Stomach (tissue), 9 donors: ENCODE results near the gene PYGB. TPM values are rescaled to one million over a fixed set of nuclear protein-coding genes. Genes with fewer than 3 reads are reported as not detected.

Experiments
- DNase-seq, 2 donors: peaks; one replicate each; pipeline versions ENCODE4 v3.0.0 to v3.0.0-alpha.2; 2013 to 2019
- H3K27ac ChIP-seq, 5 donors: fragments of 200-600 bp in 4 of 5; sonication (generic) in 4 of 5; one replicate each; pipeline ENCODE4 v1.5.1; 2013 to 2019; ENCODE audit warnings: mild to moderate bottlenecking in 1 of 5, moderate library complexity in 1 of 5
- H3K27me3 ChIP-seq, 3 donors: fragments of 200-600 bp; sonication (generic); one replicate each; pipeline ENCODE4 v1.5.1; 2017 to 2019; ENCODE audit warnings: mixed run types in 1 of 3
- H3K36me3 ChIP-seq, 4 donors: fragments of 200-600 bp; sonication (generic); 1 replicate in 3 of 4; 2 replicates in 1 of 4; pipeline ENCODE4 v1.5.1; 2016 to 2019
- H3K4me1 ChIP-seq, 4 donors: fragments of 200-600 bp; sonication (generic); one replicate each; pipeline ENCODE4 v1.5.1; 2016 to 2019
- H3K4me3 ChIP-seq, 4 donors: fragments of 200-600 bp; sonication (generic) in 3 of 4; one replicate each; pipeline ENCODE4 v1.5.1; 2016 to 2019; ENCODE audit warnings: mild to moderate bottlenecking in 1 of 4
- H3K9me3 ChIP-seq, 4 donors: fragments of 200-600 bp; sonication (generic); one replicate each; pipeline ENCODE4 v1.5.1; 2016 to 2019
- EP300 ChIP-seq: sonication (generic); formaldehyde crosslinking; IDR thresholded peaks from one replicate; pipeline ENCODE4 v1.6.1; 2017; ENCODE audit warnings: antibody characterized with exemption
- POLR2A ChIP-seq, 4 donors: fragments of 450-650 bp; IDR thresholded peaks; one replicate each; pipeline ENCODE4 v1.6.1; 2016; ENCODE audit warnings: antibody characterized with exemption in 4 of 4, control low read depth in 2 of 4, mild to moderate bottlenecking in 1 of 4, moderate library complexity in 1 of 4
- POLR2AphosphoS5 ChIP-seq, 3 donors: sonication (generic); formaldehyde crosslinking; IDR thresholded peaks; one replicate each; pipeline ENCODE4 v1.6.1; 2016; ENCODE audit warnings: antibody characterized with exemption in 3 of 3
- WGBS, 5 donors: extraction: QIAGEN DNeasy Blood & Tissue Kit in 3 of 5; methylation state at CpG; one replicate each; pipeline versions ENCODE4 v1.1.5 to v1.1.7; 2013 to 2018; 5-methylcytosine and 5-hydroxymethylcytosine counted together
- intact Hi-C: fragments of 100-400 bp; cut with DNase I; formaldehyde crosslinking; loops from one replicate; pipeline ENCODE4 v1.15.1; 2023; ENCODE audit warnings: low total_unique reads
- polyA plus RNA-seq, 3 donors: library from polyadenylated mRNA; stranded (reverse); fragments of 200-250 nt; gene quantifications; one replicate each; pipeline ENCODE4 v1.2.3, GENCODE V29; 2013
- total RNA-seq, 5 donors: library from RNA; depleted of rRNA; stranded (reverse); fragments of >200 nt; gene quantifications; one replicate each; pipeline versions ENCODE4 v1.1.0 to v1.2.3, GENCODE V29; 2014 to 2016
- TF ChIP-seq, protein P1 (sequence below), 7 experiments: fragments of 450-650 bp in 4 of 7; fragments of 200-600 bp in 3 of 7; sonication (generic) in 3 of 7; IDR thresholded peaks; one replicate each; pipeline ENCODE4 v1.5.1; 2016 to 2019; ENCODE audit warnings: antibody characterized with exemption in 7 of 7, control low read depth in 2 of 7, mild to moderate bottlenecking in 1 of 7
- donor health status: healthy with polysubstance abuse.
- donor health status: Bipolar disorder and iron deficiency.
- donor health status: healthy.

The PYGB gene
- total and polyA plus RNA-seq, 8 donors = 23.1 to 116 (median 49.5) TPM

DNA sequence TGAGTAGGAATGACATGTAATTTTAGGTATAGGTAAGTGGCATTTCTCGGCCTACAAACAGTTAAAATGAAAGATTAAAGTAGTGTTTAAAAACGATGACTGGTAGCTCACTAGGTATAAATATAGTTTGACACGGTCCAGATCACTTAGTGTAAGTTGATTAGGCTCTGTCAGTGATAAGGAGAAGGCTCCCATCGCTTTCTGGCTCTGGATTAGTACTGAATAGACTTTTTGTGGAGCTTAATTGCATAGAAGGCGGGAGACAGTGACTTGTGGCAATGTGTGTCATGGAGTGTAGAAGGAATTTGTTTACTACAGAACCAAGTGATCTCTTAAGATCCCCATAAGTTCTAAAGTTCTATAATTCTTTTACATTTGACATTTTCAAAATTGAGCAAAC lies 6.7 kb downstream of the PYGB start:
- intact Hi-C loops = no loop called here
- H3K27me3 ChIP-seq = no peaks in the 10 kb centered on the region
- H3K4me1 ChIP-seq = peaks cover 32 to 89% (median 73%) of the 10 kb centered on the region in 4 donors
- DNase-seq = no peak
- no peaks in the 10 kb centered on the region for H3K9me3 ChIP-seq
- TF ChIP-seq POLR2A (IDR thresholded peaks at IDR 0.05) = no peak
- 41 to 63% (median 51%) methylated on average over 5 of the region's 5 CpGs for WGBS, 5 donors
- H3K36me3 ChIP-seq = peaks cover 6 to 12% (median 8%) of the 10 kb centered on the region in 4 donors
- peak overlapping the region; percentile 60 to 82 (median 77) for H3K27ac ChIP-seq
- H3K4me3 ChIP-seq = no peak overlapping the region

DNA sequence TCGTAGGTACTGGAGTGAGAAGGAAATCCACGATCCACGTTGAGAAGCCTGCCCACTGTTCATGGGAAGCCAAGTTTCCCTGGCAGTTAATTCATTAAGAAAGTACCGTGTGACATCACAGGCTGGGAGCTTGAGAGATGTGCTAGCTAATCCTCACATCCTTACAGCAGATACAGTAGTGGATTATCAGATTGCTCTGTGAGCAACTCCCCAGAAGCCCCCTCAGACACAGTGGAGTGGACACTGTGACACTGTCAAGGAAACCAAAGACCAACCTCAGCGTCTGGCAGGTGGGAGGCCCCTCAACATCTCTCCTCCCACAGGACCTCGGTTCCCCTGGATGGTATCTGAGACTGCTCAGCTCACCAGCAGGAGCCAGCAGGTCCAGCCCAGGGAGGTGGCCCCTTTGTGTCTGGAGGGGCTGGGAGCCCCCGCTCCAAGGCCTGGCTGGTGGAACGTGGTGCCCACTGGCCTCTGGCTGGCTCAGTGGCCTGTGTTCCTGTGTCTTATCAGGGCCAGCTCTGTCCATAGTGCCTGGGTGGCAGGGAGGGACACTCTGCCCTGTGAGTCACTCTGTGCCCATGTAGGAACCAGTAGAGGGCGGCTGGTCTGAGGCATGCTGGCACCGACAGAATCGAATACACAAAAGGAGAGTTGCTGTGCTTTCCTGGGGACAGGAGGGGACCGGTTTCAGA lies 7.2 kb downstream of the PYGB start:
- TF ChIP-seq POLR2A (IDR thresholded peaks at IDR 0.05) (no peak), POLR2AphosphoS5 (IDR thresholded peaks at IDR 0.05) (peak in 2 of 3 donors; percentile 76 to 85)
- TF ChIP-seq, protein P1, sequence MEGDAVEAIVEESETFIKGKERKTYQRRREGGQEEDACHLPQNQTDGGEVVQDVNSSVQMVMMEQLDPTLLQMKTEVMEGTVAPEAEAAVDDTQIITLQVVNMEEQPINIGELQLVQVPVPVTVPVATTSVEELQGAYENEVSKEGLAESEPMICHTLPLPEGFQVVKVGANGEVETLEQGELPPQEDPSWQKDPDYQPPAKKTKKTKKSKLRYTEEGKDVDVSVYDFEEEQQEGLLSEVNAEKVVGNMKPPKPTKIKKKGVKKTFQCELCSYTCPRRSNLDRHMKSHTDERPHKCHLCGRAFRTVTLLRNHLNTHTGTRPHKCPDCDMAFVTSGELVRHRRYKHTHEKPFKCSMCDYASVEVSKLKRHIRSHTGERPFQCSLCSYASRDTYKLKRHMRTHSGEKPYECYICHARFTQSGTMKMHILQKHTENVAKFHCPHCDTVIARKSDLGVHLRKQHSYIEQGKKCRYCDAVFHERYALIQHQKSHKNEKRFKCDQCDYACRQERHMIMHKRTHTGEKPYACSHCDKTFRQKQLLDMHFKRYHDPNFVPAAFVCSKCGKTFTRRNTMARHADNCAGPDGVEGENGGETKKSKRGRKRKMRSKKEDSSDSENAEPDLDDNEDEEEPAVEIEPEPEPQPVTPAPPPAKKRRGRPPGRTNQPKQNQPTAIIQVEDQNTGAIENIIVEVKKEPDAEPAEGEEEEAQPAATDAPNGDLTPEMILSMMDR (IDR thresholded peaks at IDR 0.05) = peak in 3 of 7 experiments; percentile 11 to 24 (median 20)
- Histone ChIP-seq H3K27me3 (no peaks in the 10 kb centered on the region), H3K36me3 (peaks cover 10 to 18% (median 13%) of the 10 kb centered on the region in 4 donors), H3K9me3 (no peaks in the 10 kb centered on the region), H3K27ac (peak overlapping the region; percentile 60 to 82 (median 77)), H3K4me3 (no peak overlapping the region), H3K4me1 (peaks cover 27 to 83% (median 68%) of the 10 kb centered on the region in 4 donors)
- intact Hi-C loops = no loop called here
- WGBS, 5 donors = 34 to 62% (median 45%) methylated on average over 10 to 12 of the region's 12 CpGs
- DNase-seq = peak; percentile 65 to 86

DNA sequence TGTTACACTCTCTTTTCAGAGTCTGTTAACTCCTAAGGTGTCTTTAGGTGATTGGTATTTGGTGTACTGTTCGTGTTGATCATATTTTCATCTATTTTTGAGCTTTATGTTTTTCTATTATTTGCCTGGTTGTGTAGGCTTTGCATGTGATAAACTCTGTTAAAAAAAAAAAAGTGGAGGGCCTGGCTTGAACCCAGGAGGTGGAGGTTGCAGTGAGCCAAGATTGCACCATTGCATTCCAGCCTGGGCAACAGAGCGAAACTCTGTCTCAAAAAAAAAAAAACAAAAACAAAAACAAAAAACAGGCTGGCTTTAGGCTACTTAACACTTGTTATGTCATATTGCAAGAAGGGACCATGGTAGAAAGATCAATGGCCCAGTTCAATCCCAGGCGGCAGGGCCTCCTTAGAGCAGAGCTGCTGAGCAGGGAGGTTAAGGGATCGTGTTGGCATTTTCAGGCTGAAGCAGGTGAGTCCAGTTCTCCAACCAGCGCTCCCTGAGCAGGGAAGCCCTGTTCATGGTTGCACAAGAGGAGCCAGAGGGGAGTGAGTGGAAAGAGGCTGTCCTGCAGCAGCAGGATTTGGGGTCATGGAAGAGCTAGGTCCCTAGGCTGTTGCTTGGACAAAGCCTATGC lies 8.5 kb downstream of the PYGB start:
- Histone ChIP-seq H3K27me3 (no peaks in the 10 kb centered on the region), H3K9me3 (no peaks in the 10 kb centered on the region), H3K4me3 (no peak overlapping the region), H3K36me3 (peaks cover 17 to 30% (median 25%) of the 10 kb centered on the region in 4 donors), H3K27ac (peak overlapping the region in 2 of 5 donors; percentile 60 to 76), H3K4me1 (peaks cover 27 to 72% (median 58%) of the 10 kb centered on the region in 4 donors)
- intact Hi-C loops = no loop called here
- TF ChIP-seq POLR2A (IDR thresholded peaks at IDR 0.05) (no peak), EP300 (no peak), POLR2AphosphoS5 (IDR thresholded peaks at IDR 0.05) (no peak)
- TF ChIP-seq, protein P1 (IDR thresholded peaks at IDR 0.05) = no peak
- 63 to 87% (median 67%) methylated on average over 5 of the region's 5 CpGs for WGBS, 5 donors
- peak in 1 of 2 donors; percentile 6 for DNase-seq

DNA sequence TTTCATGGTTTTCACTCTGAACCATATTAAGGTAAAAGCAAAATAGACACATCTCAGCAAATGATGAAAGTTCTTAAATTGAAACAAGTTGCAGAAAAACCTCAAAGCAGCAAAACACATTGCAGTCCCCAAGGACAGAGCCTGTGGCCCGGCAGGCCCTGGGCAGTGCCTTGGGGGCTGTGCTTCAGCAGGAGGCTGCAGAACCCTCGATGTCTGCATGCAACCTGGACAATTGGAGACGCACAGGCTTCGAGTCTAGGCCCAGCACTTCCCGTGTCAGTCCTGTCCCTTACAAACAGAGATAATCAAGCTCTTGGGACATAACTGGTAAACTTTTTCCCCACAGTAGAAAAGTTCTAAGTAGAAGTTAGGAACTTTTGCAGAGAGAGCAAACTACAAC lies 9.2 kb downstream of the PYGB start:
- Histone ChIP-seq H3K27me3 (no peaks in the 10 kb centered on the region), H3K36me3 (peaks cover 17 to 36% (median 32%) of the 10 kb centered on the region in 4 donors), H3K4me3 (no peak overlapping the region), H3K9me3 (no peaks in the 10 kb centered on the region), H3K27ac (no peak overlapping the region), H3K4me1 (peaks cover 24 to 64% (median 51%) of the 10 kb centered on the region in 4 donors)
- intact Hi-C loops = no loop called here
- 87 to 94% (median 92%) methylated on average over 5 of the region's 5 CpGs for WGBS, 5 donors
- TF ChIP-seq, protein P1 (IDR thresholded peaks at IDR 0.05) = no peak
- TF ChIP-seq EP300 (no peak), POLR2AphosphoS5 (IDR thresholded peaks at IDR 0.05) (no peak), POLR2A (IDR thresholded peaks at IDR 0.05) (no peak)
- no peak for DNase-seq
